DMS79 (cell line): ENCODE data around the gene MEIOB.
"Not testable (repeated sequence)": the region's sequence is repeated elsewhere in the genome, so short reads cannot be mapped to it uniquely, and the experiment has no call there.

Source experiments
- DNase-seq: peaks from one replicate; lab custom pipeline; 2025; lab: John Stamatoyannopoulos, UW

Gene MEIOB

DNA sequence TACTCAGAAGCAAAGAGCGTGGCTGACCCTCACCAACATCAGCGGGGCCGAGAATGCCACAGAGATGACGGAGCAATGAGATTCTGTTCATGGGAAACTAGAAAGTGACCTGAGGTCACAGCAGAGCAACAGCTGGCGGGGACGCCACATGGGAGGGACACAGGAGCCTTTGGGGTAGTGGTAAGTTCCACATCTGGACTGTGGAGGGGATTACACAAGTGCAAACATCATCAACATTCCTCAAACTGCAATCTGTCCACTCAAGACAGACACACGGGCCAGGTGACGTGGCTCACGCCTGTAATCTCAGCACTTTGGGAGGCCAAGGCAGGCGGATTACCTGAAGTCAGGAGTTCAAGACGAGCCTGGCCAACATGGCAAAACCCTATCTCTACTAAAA lies 56.5 kb downstream of the MEIOB start:
- DNase-seq, result no peak

DNA sequence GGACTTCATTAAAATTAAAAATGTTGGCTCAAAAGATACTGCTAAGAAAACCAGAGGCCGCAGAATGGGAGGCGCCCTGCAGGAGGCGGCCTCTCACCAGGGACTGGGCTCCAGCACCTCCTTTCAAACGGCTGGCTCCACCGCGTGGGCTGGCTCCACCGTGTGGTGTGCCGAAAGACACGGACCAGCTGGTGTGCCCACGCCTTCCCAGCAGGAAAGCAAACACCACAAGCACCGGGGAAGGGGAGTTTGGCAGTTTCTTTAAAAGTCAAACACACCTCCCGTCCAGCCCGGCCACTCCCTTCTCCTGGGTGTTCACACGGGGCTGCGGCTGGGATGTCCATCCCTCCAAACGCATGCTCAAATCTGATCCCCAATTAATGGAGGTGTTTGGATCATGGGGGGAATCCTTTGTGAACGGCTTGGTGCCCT lies 59.2 kb downstream of the MEIOB start:
- DNase-seq, result no peak

DNA sequence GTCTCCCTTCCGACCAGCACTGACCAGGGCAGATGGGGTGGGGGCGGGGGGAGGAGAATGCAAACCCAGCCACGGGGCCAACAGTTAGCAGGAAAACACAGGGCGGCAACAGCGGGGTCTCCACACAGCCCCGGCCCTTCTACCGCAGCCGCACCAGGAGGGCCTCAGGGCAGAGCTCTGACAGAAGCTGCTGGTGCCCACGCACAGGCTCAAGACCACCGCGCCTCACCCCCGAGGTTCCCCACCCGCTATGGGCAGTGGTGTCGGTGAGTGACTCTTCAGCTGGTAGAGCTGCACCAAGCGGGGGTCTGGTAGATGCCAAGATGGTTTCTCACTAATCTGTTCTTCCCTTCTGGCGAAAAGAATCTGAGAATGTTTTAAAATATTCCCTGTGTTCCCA lies 61.4 kb downstream of the MEIOB start:
- no peak for DNase-seq

DNA sequence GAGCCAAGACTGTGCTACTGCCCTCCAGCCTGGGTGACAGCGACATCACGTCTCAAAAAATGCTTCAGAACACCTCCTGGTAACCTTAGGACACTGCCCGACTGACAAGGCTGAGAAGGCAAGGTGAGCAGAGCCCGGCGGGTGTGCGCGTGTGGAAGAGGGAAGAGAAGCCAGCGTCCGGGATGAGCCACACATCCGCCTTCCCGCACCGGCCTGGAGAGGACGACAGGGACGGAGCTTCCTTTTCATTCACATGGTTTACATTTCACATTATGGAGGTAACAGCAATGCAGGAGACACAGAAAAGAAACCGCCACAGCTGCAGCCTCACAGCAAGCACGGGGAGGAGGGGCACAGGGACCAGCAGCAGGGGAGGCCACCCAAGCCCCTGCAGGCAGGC lies 61.9 kb downstream of the MEIOB start:
- DNase-seq, result no peak

DNA sequence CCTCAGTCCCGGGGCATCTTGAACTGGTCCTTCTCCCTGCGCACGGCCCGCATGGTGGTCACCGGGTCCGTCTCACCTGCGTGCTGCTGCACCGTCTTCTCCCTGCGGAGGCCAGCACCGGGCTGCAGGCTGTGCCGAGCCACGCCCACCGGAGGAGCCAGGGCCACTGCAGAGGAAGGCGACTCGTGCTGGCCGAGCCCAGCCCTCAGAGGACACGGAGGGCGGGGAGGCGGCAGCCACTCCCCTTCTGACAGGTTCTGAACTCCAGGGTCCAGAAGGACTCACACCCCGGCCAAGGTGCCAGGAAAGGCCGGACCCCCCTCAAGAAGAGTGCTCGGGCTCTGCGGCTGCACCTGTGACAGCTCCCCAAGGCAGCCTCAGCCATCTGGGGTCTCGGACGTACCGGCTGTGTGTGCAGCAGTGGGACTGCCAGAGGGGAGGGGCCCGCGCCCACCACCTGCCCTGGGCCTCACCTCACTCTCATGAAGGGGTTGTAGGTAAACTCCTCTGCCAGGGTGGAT lies 62.6 kb downstream of the MEIOB start:
- no peak for DNase-seq

DNA sequence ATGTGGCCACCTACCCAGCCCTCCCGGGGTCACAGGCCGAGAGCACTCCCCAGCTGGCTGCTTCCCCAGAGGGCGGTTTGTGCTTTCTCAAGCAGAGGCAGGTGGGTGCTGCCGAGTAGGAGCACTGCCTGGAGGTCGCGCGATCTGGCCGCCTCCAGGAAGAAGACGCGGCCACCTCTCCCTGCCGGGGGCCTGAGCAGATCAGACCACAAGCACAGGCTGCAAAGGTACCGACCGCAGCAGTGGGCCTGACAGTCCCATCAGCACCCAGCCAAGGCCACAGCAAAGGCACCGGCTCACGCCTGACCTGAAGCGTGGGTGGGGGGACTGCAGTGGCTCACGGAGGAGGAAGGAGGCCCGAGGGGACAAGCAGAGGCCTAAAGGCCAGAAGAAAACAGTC lies 63.3 kb downstream of the MEIOB start:
- DNase-seq, result no peak

DNA sequence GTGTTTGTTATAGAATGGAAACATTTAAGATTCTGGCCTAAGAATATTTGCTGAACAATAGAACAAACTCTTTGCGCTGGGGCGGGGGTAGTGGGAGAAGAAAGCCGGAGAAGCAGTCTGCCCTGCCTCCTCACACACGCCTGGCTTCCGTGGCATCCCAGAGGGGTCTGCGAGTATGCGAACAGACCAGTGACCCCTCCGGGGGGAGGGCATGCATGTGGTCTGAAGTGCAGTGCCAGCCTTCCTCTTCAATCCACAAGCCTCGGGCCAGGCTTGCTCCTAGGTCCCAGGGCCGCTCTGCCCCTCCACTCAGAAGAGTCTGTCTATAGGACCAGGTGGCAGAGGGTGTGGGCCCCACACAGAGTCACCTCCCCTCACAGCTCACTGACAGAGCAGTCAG lies 64.3 kb downstream of the MEIOB start:
- no peak for DNase-seq

DNA sequence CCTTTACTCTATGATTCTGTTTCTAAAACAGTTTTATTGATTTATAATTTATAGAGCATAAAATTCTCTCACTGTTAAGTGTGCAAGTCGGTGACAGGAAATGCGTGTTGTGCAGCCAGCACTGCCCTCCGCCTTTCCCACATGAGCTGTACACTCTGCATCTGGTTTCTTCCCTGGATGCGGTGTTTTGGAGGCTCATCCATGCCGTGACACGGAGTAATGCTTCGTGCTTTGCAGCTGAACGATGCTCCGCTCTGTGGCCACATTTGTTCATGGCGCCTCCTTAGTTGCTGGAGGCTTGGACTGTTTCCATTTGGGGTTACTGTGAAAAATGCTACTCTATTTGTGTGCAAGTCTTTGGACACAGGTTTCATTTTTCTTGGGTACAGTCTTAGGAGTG lies 71.3 kb downstream of the MEIOB start:
- DNase-seq, result no peak

DNA sequence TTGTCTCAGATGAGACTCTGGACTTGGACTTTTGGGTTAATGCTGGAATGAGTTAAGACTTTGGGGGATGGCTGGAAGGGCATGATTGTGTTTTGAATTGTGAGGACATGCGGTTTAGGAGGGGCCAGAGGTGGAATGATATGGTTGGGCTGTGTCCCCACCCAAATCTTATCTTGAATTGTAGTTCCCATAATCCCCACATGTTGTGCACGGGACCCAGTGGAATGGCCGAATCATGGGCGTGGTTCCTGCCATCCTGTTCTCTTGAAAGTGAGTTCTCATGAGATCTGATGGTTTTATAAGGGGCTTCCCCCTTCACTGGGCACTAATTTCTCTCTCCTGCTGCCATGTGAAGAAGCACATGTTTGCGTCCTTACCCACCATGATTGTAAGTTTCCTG lies 72.7 kb downstream of the MEIOB start:
- DNase-seq, result not testable (repeated sequence)

DNA sequence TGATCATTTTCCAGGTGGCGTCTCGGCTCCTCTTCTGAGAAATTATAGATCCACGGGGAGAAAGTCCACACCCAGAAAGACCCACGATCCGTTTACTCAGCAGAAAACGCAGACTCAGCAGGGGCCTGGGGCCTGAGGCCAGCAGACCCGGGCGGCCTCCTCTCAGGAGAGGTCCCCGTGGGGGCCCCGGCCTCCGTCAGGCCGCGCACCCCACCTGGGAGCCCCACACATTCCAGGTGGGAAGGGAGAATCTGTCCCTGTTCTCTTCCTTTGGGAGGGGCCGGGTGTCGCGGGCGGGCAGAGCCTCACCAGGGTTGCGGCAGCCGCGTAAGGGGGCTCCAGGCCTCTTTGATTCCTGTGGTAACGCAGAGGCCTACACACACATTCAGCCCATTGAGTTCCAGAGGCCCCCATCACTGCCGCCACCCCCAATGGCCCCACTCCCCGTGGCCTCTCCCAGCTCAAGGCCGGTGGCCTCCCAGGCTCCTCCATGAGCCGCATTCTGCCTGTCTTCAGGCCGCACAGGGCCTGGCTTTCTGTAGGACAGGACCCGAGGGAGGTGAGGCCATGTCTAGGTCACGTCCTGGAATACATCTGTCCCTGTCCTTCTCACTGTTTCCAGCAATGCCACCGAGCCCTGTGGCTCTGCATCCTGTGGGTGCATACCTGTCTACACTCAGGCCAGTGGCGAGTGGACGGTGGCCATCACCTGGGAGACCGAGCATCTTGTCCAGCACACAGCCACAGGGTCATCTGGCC lies 76.9 kb downstream of the MEIOB start:
- DNase-seq, result no peak

DNA sequence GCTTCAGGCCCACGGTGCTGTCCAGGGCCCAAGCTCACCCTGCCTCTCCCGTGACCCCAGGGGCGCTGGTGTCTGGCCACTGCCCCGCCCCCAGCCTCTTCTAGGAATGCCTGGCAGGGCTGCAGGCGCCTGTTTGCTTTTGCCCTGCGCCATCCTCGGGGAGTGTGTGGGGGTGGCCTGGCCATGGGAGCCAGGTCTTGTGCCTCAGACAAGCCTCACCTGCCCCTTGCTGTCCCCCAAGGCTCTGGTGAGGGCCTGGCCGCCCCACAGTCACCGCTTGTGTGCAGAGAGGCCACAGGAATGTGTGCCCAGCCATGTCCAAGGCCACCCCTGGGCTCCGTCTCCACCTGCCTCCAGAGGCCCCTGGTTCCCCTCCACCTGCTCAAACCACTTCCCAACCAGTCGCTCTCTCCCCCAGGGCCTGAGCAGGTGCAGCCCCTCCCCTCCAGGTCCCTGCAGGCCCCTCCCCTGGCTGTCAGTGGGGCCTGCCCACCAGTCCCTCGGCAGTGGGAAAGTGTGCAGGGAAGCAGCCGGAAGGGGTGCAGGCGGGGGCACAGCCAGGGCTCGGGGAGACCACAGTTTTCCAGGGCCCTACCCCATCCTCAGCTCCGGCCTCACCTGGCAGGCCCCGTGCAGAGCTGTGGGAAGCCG lies 77.6 kb downstream of the MEIOB start:
- peak; percentile 38 for DNase-seq

DNA sequence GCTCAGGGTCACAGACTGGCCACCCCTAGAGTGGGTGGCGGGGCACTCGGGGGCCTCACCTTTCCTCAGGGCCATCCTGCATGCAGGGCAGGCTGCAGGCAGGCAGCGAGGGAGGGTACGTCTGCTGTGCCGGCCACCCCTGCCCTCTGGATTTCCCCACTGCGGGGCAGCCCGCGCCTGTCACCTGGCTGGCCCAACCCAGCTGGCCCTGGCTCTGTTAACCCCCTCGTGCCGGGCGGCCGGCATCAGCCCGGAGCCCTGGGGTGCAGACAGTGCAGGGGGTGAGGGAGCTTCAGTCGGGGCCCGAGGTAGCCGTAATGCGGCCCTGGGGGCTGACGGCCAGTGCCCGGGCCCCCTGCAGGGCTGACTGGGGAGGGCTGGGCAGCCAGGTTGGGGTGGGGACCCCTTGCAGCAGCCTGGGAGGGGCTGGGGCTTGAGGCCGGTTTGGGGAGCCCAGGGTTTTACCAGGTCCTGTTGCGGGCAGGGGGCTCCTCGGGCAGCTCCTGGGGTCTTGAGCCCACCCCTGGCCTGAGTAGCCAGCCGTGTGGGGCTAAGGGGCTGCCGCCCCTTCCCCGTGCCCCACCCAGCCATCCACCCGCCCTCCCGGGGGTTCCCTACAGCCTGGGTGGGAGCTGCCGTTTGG lies 78.3 kb downstream of the MEIOB start, which contains the start of gene IGFALS:
Gene IGFALS, minus strand, starts transcription at position 128 of the 643 bp plus-strand sequence. Its CDS starts 53 bp downstream, at position 75.
- no peak for DNase-seq

DNA sequence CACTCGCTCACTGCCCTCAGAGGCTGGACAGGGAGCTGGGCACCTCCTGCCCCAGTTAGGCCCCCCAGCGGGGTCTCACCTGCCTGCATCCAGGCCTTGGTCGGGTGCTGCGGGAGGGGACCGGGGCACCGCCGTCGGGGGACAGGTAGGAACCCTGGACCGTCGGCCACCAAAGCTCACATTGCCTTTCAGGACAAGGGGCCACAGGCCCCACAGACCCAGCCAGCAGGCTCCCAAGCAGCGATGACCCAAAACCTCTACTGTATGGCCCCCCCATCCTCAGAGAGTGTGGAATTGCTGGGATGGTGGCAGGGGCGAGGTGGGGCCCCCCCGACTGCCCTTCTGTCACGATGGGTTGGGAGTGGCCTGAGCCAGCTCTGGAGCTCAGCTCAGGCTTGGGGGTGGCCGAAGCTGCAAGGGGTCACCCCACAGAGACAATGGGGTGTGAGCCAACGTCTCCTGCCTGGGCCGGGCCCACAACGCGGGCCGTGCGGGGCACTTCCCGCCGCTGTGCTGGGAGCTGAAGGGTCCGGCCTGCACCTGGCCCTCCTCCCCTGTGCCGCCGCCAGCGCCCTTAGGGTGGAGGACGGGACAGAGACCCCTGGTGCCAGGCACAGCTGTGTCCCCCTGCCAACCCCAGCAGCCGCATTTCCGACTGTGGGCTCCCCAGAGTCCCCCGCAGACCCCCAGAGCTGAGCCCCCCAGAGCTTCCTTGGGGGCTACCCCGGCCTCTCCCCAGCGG lies 79.0 kb downstream of the MEIOB start:
- DNase-seq, result no peak

DNA sequence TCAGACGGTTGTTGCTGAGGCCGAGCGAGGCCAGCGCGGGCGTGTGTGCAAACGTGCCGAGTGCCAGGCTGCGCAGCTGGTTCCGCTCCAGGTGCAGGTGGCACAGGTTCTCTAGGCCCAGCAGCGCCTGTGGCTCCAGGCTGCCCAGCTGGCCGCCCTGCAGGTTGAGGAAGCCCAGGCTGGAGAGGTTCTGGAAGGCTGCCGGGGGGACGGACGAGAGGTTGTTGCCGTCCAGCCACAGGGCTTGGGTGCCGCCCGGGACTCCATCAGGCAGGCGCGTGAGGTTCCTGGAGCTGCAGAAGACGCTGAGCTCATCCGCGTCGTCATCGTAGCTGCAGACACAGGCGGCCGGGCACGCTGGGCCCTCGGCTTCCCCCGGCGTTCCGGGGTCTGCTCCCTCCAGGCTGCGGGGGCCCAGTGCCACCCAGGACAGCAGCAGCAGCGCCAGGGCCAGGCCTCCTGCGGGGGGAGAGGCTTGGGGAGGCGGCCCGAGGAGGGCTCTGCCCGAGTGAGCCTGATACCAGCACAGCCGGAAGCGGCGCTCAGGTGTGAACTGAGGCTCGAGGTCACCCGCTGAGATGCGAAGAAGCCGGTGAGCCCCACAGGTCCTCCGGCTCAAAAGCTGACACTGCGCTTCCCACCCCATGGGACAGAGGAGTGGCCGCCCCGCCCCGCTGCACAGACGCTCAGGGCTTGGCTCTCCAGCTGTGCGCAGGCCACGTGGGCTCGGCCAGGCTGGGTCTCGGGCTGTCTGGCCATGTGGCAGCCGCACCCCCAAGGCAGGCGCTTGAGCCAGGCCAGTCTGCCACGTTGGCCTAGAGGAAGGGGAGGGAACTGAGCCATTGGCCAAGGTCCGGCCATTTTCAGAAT lies 79.8 kb downstream of the MEIOB start:
- DNase-seq, result no peak

DNA sequence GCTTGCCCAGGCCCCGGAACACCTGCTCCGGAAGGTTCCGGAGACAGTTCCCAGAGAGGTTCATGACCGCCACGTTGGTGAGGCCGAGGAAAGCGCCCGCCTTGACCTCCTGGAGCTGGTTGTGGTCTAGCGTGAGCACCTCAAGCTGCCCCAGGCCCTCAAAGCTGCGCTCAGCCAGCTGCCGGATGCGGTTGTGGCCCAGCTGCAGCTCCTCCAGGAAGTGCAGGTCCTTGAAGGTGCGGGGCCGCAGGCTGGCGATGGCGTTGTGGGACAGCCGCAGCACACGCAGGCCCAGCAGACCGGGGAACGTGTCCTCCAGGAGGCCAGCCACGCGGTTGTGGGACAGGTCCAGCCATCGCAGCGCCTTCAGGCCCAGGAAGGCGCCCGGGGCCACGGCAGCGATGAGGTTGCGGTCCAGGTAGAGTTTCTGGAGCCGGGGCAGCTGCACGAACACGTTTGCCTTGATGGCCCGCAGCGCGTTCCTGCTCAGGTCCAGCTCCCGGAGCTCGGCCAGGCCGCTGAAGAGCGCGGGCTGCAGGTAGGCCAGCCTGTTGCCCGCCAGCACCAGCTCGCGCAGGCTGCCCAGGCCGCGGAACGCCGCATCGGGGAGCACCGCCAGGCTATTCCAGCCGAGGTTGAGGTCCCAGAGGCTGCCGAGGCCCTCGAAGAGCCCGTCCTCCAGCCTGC lies 80.6 kb downstream of the MEIOB start:
- DNase-seq, result no peak

DNA sequence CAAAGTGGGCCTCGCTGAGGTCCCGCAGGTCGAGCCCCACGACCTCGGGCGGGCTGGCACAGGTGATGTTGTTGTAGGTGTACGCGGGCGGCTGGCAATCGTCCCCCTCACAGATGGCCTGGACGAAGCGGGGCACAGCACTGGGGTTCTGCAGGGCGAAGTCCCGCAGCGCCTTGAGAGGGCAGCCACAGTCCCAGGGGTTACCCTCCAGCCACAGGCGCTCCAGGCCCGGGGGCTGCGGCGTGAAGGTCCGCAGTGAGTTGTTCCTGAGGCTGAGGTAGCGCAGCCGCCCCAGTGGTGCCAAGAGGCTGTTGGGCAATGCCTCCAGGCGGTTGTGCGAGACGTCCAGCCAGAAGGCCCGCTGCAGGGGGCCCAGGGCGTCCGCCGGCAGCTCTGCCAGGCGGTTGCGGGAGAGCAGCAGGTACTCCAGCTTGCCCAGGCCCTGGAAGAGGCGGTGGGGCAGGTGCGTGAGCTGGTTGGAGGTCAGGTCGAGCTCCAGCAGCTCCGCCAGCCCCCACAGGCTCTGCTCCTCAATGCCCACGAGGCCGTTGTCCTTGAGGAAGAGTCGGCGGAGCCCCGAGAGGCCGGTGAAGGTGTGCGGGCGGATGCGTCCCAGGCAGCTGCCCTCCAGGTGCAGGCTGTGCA lies 81.2 kb downstream of the MEIOB start:
- DNase-seq, result no peak

DNA sequence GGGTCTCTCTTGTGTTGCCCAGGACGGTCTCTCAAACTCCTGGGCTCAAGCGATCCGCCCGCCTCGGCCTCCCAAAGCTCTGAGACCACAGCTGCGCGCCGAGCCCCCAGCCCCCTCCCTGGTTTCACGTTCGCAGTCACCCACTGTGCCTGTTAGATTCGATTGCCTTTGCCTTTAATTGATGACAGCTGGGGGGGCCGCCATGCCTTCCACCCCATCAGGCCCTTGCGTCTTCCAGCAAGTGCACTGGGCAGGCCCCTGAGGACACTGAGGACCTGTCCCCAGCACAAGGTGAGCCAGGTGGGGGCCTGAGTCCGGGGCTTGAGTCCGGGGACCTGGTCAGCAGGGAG lies 81.7 kb downstream of the MEIOB start:
- DNase-seq, result no peak

DNA sequence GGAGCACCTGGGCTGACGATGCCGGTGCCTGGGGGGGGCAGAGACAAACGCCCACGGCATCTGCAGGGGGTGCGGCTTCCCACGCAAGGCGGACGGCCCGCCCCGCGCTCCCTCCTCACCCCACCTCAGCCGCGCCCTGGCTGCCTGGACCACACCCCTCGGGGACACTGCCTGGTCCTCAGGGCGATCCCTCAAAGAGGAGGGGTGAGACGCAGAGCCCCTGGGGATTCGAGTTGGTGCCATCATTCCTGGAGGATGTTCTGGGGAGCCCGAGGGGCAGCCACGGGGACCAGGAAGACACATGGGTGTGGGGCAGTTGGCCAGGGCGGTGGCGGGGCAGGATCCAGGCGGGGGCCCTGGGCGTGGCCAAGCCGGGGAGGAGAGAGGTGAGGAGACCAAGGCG lies 82.3 kb downstream of the MEIOB start:
- DNase-seq, result no peak

DNA sequence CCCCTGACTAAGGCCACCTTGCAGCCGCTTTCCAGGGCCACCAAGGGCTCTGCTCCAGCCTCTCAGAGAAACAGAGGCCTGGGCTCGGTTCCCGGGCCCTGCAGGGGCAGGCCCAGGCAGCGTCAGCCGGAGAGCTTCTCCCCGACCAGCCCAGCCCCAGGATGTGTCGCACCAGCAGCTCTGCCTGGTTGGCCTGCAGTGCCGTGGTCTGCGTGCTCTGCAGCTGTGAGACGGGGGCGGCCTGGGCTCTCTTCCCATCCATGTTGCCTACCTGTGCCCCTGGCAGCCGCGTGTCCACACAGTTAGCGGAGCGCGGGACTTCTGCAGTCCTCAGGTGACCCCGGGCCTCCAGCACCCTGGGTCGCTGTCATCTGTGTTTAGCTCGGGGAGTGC lies 83.3 kb downstream of the MEIOB start:
- no peak for DNase-seq

DNA sequence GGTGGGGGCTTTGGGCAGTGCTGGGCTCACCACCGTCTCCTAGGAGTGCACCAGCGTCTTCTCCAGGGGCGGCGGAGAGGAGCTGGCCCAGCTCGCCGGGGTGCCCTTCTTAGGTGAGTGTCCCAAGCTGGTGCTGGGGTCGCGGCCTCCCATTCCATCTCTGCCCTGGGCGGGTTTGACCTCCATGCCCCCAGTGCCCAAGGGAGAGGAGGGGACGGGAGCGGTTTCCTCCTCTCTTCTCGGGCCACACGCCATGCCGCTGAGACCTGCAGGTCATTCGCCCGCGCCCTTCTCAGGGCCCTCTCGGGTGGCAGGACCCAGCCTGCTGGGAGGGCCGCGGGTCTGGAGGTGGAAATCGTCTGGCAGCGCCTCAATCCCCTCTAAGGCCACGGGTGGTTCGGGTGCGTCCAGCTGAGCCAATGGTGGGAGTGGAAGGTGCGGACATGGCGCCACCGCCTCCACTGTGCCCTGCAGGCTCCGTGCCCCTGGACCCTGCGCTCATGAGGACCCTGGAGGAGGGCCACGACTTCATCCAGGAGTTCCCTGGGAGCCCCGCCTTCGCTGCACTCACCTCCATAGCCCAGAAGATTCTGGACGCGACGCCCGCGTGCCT lies 83.8 kb downstream of the MEIOB start:
- DNase-seq, result no peak
